ENCODE results near the gene ANKRD40CL. TPM values are rescaled to one million over a fixed set of nuclear protein-coding genes. Genes with fewer than 3 reads are reported as not detected.
A peak's percentile ranks its signal among the peaks of the same experiment; 100 is the strongest.
"Not testable (repeated sequence)": the region's sequence is repeated elsewhere in the genome, so short reads cannot be mapped to it uniquely, and the experiment has no call there.

ANKRD40CL gene
- total RNA-seq, 2 donors from 2014 or later, result not detected

DNA sequence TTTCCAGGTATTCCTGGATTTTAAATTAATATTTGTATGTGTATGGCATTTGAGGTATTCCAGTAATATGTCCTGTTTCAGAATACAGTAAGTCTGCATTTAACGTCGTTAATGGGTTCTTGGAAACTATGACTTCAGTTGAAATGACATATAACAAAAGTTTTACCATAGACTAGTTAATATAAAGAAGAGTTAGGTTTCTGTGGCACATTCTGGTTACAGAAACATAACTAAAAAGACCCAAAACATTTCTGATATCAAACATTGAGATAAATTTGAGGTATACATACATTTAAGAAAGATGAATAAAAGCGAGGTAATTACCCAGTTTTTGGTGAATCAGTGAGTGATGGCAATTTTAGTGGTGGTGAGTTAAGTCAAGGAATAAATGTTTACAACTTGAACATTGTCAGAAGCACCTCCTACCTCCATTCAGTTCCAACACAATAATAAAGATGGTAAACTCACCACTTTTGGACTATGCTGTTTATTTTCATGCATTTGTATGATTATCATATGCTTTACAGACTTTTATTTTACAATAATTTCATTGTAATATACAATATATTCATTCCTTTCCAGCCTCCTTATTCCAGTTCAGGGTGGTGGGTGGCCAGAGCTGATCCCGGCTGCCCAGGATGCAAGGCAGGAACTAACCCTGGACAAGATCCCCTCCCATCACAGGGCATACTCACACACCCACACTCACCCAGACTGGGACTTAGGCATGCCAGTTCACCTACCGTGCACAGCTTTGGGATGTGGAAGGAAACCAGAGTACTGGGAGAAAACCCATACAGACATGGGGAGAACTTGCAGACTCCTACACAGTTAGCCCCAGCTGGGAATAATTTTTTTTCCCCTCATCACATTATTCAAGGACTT is 38.2 kb downstream of the ANKRD40CL start:
- Mint-ChIP-seq H3K9me3 (no peaks in the 10 kb centered on the region), H3K36me3 (ENCODE audit: low read depth) (peaks cover 9% of the 10 kb centered on the region), H3K4me3 (no peak overlapping the region), H3K4me1 (peaks cover 8% of the 10 kb centered on the region), H3K27ac (no peak overlapping the region), H3K27me3 (ENCODE audit: insufficient read depth) (no peaks in the 10 kb centered on the region)
- Histone ChIP-seq H3K9ac (ENCODE audit: extremely low read depth, low read length, poor library complexity, severe bottlenecking) (no peak overlapping the region), H3K4me3 (ENCODE audit: low read length) (no peak overlapping the region), H3K27me3 (ENCODE audit: control insufficient read depth, insufficient read depth, low read length, poor library complexity, severe bottlenecking) (no peaks in the 10 kb centered on the region), H3K27ac (ENCODE audit: low read depth, low read length) (no peak overlapping the region), H3K9me3 (ENCODE audit: control insufficient read depth, low read length) (no peaks in the 10 kb centered on the region), H3K36me3 (ENCODE audit: control insufficient read depth, insufficient read depth, low read length) (peaks cover 15% of the 10 kb centered on the region), H3K4me1 (ENCODE audit: control insufficient read depth, insufficient read depth, low read length) (peaks cover 4% of the 10 kb centered on the region)
- TF ChIP-seq, protein P1, sequence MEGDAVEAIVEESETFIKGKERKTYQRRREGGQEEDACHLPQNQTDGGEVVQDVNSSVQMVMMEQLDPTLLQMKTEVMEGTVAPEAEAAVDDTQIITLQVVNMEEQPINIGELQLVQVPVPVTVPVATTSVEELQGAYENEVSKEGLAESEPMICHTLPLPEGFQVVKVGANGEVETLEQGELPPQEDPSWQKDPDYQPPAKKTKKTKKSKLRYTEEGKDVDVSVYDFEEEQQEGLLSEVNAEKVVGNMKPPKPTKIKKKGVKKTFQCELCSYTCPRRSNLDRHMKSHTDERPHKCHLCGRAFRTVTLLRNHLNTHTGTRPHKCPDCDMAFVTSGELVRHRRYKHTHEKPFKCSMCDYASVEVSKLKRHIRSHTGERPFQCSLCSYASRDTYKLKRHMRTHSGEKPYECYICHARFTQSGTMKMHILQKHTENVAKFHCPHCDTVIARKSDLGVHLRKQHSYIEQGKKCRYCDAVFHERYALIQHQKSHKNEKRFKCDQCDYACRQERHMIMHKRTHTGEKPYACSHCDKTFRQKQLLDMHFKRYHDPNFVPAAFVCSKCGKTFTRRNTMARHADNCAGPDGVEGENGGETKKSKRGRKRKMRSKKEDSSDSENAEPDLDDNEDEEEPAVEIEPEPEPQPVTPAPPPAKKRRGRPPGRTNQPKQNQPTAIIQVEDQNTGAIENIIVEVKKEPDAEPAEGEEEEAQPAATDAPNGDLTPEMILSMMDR (conservative IDR thresholded peaks at IDR 0.05), result no peak
- DNase-seq, result peak; percentile 30
- WGBS, 2 experiments (ENCODE audit: insufficient coverage in 1 of 2, insufficient read length in 1 of 2), result 90 to 100% methylated on average over 1 to 5 of the region's 5 CpGs

GRCh38 chr17:50728112-50728429 is 39.2 kb downstream of the ANKRD40CL start:
- peaks cover 4% of the 10 kb centered on the region for H3K4me1 ChIP-seq (ENCODE audit: control insufficient read depth, insufficient read depth, low read length)
- no peaks in the 10 kb centered on the region for H3K9me3 Mint-ChIP-seq
- no peak overlapping the region for H3K27ac ChIP-seq (ENCODE audit: low read depth, low read length)
- H3K27me3 Mint-ChIP-seq (ENCODE audit: insufficient read depth), result no peaks in the 10 kb centered on the region
- TF ChIP-seq, protein P1 (conservative IDR thresholded peaks at IDR 0.05), result no peak
- H3K9me3 ChIP-seq (ENCODE audit: control insufficient read depth, low read length), result no peaks in the 10 kb centered on the region
- H3K4me3 Mint-ChIP-seq, result no peak overlapping the region
- H3K4me3 ChIP-seq (ENCODE audit: low read length), result no peak overlapping the region
- H3K9ac ChIP-seq (ENCODE audit: extremely low read depth, low read length, poor library complexity, severe bottlenecking), result no peak overlapping the region
- H3K36me3 Mint-ChIP-seq (ENCODE audit: low read depth), result peaks cover 9% of the 10 kb centered on the region
- no peak overlapping the region for H3K27ac Mint-ChIP-seq
- H3K36me3 ChIP-seq (ENCODE audit: control insufficient read depth, insufficient read depth, low read length), result peaks cover 21% of the 10 kb centered on the region
- no peaks in the 10 kb centered on the region for H3K27me3 ChIP-seq (ENCODE audit: control insufficient read depth, insufficient read depth, low read length, poor library complexity, severe bottlenecking)
- no peak for DNase-seq
- H3K4me1 Mint-ChIP-seq, result peaks cover 8% of the 10 kb centered on the region
- 100% methylated on average over 1 to 2 of the region's 2 CpGs for WGBS, 2 experiments (ENCODE audit: insufficient coverage in 1 of 2, insufficient read length in 1 of 2)

DNA sequence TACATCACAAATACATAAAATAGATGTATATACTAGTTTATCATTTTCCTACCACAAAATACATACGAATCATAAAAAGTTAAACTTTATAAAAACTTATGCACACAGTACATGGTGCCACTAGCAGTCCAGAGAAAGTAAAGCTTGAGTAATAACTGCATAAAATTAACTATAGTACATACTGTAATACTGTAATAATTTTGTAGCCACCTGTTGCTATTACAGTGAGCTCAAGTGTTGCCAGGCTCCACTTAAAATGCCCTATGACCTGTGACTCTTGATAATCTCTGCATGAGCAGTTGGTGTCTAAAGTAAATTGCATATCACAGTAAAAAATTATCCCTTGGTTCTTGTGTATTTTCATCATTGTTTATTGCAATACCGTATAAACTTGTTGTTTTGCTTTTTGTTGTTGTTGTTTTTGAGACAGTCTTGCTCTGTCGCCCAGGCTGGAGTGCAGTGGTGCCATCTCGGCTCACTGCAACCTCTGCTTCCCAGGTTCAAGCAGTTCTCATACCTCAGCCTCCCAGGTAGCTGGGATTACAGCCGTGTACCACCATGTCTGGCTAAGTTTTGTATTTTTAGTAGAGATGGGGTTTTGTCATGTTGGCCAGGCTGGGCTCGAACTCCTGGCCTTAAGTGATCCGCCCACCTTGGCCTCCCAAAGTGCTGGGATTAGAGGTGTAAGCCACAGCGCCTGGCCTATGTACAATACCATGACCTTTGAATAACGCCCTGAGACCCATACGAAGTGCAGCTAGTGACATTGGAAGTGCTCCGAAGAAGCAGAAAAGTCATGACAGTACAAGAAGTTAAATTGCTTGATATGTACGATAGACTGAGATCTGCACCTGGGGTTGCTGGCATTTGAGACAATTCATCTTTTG is 41.3 kb downstream of the ANKRD40CL start:
- Mint-ChIP-seq H3K4me3 (no peak overlapping the region), H3K9me3 (no peaks in the 10 kb centered on the region), H3K4me1 (peaks cover 24% of the 10 kb centered on the region), H3K27ac (peak overlapping the region; percentile 48), H3K36me3 (ENCODE audit: low read depth) (peaks cover 5% of the 10 kb centered on the region), H3K27me3 (ENCODE audit: insufficient read depth) (no peaks in the 10 kb centered on the region)
- WGBS, 2 experiments (ENCODE audit: insufficient coverage in 1 of 2, insufficient read length in 1 of 2), result 94 to 96% methylated on average over 9 to 11 of the region's 12 CpGs
- Histone ChIP-seq H3K36me3 (ENCODE audit: control insufficient read depth, insufficient read depth, low read length) (peaks cover 22% of the 10 kb centered on the region), H3K9ac (ENCODE audit: extremely low read depth, low read length, poor library complexity, severe bottlenecking) (no peak overlapping the region), H3K27ac (ENCODE audit: low read depth, low read length) (no peak overlapping the region), H3K4me3 (ENCODE audit: low read length) (no peak overlapping the region), H3K27me3 (ENCODE audit: control insufficient read depth, insufficient read depth, low read length, poor library complexity, severe bottlenecking) (no peaks in the 10 kb centered on the region), H3K9me3 (ENCODE audit: control insufficient read depth, low read length) (no peaks in the 10 kb centered on the region), H3K4me1 (ENCODE audit: control insufficient read depth, insufficient read depth, low read length) (peaks cover 4% of the 10 kb centered on the region)
- DNase-seq, result peak; percentile 43
- TF ChIP-seq, protein P1 (conservative IDR thresholded peaks at IDR 0.05), result no peak

- H3K4me3 Mint-ChIP-seq; H3K27ac ChIP-seq (ENCODE audit: low read depth, low read length); H3K4me1 ChIP-seq (ENCODE audit: control insufficient read depth, insufficient read depth, low read length); H3K9ac ChIP-seq (ENCODE audit: extremely low read depth, low read length, poor library complexity, severe bottlenecking); H3K27me3 ChIP-seq (ENCODE audit: control insufficient read depth, insufficient read depth, low read length, poor library complexity, severe bottlenecking); H3K9me3 Mint-ChIP-seq; H3K4me3 ChIP-seq (ENCODE audit: low read length); H3K9me3 ChIP-seq (ENCODE audit: control insufficient read depth, low read length); H3K27me3 Mint-ChIP-seq (ENCODE audit: insufficient read depth); H3K36me3 Mint-ChIP-seq (ENCODE audit: low read depth); H3K27ac Mint-ChIP-seq: not testable (repeated sequence)
- peaks cover 27% of the 10 kb centered on the region for H3K4me1 Mint-ChIP-seq
- WGBS, 2 experiments (ENCODE audit: insufficient coverage in 1 of 2, insufficient read length in 1 of 2), result 96 to 100% methylated on average over 5 to 6 of the region's 6 CpGs
- peaks cover 22% of the 10 kb centered on the region for H3K36me3 ChIP-seq (ENCODE audit: control insufficient read depth, insufficient read depth, low read length)
- peak; percentile 35 for DNase-seq
These were observed 42.7 kb downstream of the ANKRD40CL start for GRCh38 chr17:50724622-50725021.
